GM18505 (cell line): ENCODE results near the gene SIRT7.

ENCODE experiments used
- ATAC-seq: cut with Tn5 transposase; IDR thresholded peaks from one replicate; pipeline ENCODE4 v1.9.1; 2021; ENCODE audit not compliant: unreplicated experiment
- POLR2A ChIP-seq: IDR thresholded peaks from 4 replicates; pipeline ENCODE4 v1.6.1; 2011; ENCODE audit warnings: borderline replicate concordance; ENCODE audit not compliant: insufficient read depth, insufficient read length; ENCODE audit errors: extremely low read depth

Gene SIRT7

GRCh38 chr17:81931557-81932332, 13.8 kb upstream of the SIRT7 start:
- ATAC-seq, result no peak
- no peak for TF ChIP-seq POLR2A

GRCh38 chr17:81931189-81931556, 13.2 kb upstream of the SIRT7 start:
- no peak for TF ChIP-seq POLR2A
- no peak for ATAC-seq

GRCh38 chr17:81930142-81931125, 12.5 kb upstream of the SIRT7 start:
- TF ChIP-seq POLR2A, result no peak
- ATAC-seq, result no peak

GRCh38 chr17:81929253-81930141, 11.5 kb upstream of the SIRT7 start:
- no peak for ATAC-seq
- TF ChIP-seq POLR2A, result no peak

GRCh38 chr17:81928544-81929252, 10.7 kb upstream of the SIRT7 start:
- ATAC-seq, result no peak

GRCh38 chr17:81927653-81928543, 9.9 kb upstream of the SIRT7 start, which contains the start of gene MAFG:
Gene MAFG (minus strand): TSS chr17:81927735. CDS start chr17:81923185, 4,550 bp downstream.
- TF ChIP-seq POLR2A, result peak; percentile 16
- peak; percentile 55 for ATAC-seq

More at GRCh38 chr17:81928544-81929252, 10.7 kb upstream of the SIRT7 start:
- no peak for TF ChIP-seq POLR2A

- no peak for TF ChIP-seq POLR2A
- peak; percentile 13 for ATAC-seq
Observed at GRCh38 chr17:81927152-81927652, 9.2 kb upstream of the SIRT7 start.

- ATAC-seq, result peak; percentile 13
Observed at GRCh38 chr17:81926451-81927151, 8.6 kb upstream of the SIRT7 start.

GRCh38 chr17:81925860-81926450, 8.0 kb upstream of the SIRT7 start:
- ATAC-seq, result no peak

More at GRCh38 chr17:81926451-81927151, 8.6 kb upstream of the SIRT7 start:
- no peak for TF ChIP-seq POLR2A

More at GRCh38 chr17:81925860-81926450, 8.0 kb upstream of the SIRT7 start:
- no peak for TF ChIP-seq POLR2A
